ENCODE results near the gene JARID2.

GRCh38 chr6:15332446-15332845 lies 86.6 kb downstream of the JARID2 start:
- no peak for TF ChIP-seq POLR2AphosphoS5 (IDR thresholded peaks at IDR 0.05; ENCODE audit: borderline replicate concordance, low read depth, low read length)
- TF ChIP-seq EZH2 (IDR thresholded peaks at IDR 0.05), result no peak
